EH (cell line): Measurements from ENCODE around the gene MSANTD3.

Experiments used
- DNase-seq: peaks from one replicate; pipeline ENCODE4 v3.0.0-alpha.2; 2015; ENCODE audit warnings: low read depth

Gene MSANTD3

GRCh38 chr9:100465761-100466160 lies 38.8 kb downstream of the MSANTD3 start:
- DNase-seq = no peak

- DNase-seq = no peak
Measured at GRCh38 chr9:100466171-100466828, 39.4 kb downstream of the MSANTD3 start.

GRCh38 chr9:100466829-100467221 lies 39.9 kb downstream of the MSANTD3 start:
- DNase-seq = no peak

- no peak for DNase-seq
Measured at GRCh38 chr9:100468041-100468440, 41.1 kb downstream of the MSANTD3 start.

GRCh38 chr9:100472268-100472667 lies 45.3 kb downstream of the MSANTD3 start:
- DNase-seq = no peak

GRCh38 chr9:100472788-100473275 lies 45.9 kb downstream of the MSANTD3 start, which contains the start of gene TMEFF1:
TSS of gene TMEFF1 (plus strand) at chr9:100473149. CDS start at chr9:100473545, 396 bp downstream.
- peak; percentile 36 for DNase-seq

GRCh38 chr9:100473276-100474081 lies 46.5 kb downstream of the MSANTD3 start:
- DNase-seq = peak; percentile 52

- DNase-seq = peak; percentile 10
Measured at GRCh38 chr9:100474082-100474923, 47.4 kb downstream of the MSANTD3 start.

GRCh38 chr9:100474924-100475276 lies 48.0 kb downstream of the MSANTD3 start:
- no peak for DNase-seq

- DNase-seq = no peak
Measured at GRCh38 chr9:100477241-100477640, 50.3 kb downstream of the MSANTD3 start.

- DNase-seq = no peak
Measured at GRCh38 chr9:100478192-100478591, 51.2 kb downstream of the MSANTD3 start.

GRCh38 chr9:100479820-100480219 lies 52.9 kb downstream of the MSANTD3 start:
- DNase-seq = no peak

GRCh38 chr9:100485196-100485595 lies 58.3 kb downstream of the MSANTD3 start:
- DNase-seq = no peak

GRCh38 chr9:100486479-100487176 lies 59.7 kb downstream of the MSANTD3 start:
- no peak for DNase-seq

- no peak for DNase-seq
Measured at GRCh38 chr9:100488177-100488576, 61.2 kb downstream of the MSANTD3 start.

GRCh38 chr9:100489836-100490235 lies 62.9 kb downstream of the MSANTD3 start:
- DNase-seq = no peak

- peak; percentile 71 for DNase-seq
Measured at GRCh38 chr9:100492952-100493351, 66.0 kb downstream of the MSANTD3 start.

- peak; percentile 46 for DNase-seq
Measured at GRCh38 chr9:100498592-100498991, 71.6 kb downstream of the MSANTD3 start.

GRCh38 chr9:100499460-100499859 lies 72.5 kb downstream of the MSANTD3 start:
- DNase-seq = no peak

- DNase-seq = no peak
Measured at GRCh38 chr9:100499866-100500265, 72.9 kb downstream of the MSANTD3 start.
